GM12878 (cell line): ENCODE measurements around the gene LIX1. TPM values are rescaled to one million over a fixed set of nuclear protein-coding genes. Genes with fewer than 3 reads are reported as not detected.

Experiments used
- ATAC-seq: fragments of 200-7000 bp; cut with Tn5 transposase; 3 replicates; pipeline ENCODE4 v1.9.1; 2020; ENCODE audit warnings: mild to moderate bottlenecking, moderate library complexity
- BruUV-seq: library from RNA; stranded (reverse); fragments of 400-500 nt; replicated peaks from 2 replicates; lab custom pipeline; 2021; lab: Mats Ljungman, UMichigan
- CTCF ChIA-PET: fragments of 300-600 bp; sonication (Branson Sonifier 250); formaldehyde crosslinking; extraction: SDS; loops from one replicate; lab custom pipeline; 2021; ENCODE audit warnings: inconsistent platforms; lab: Yijun Ruan, JAX
- POLR2A ChIA-PET: fragments of 350-600 bp; formaldehyde crosslinking; extraction: SDS; loops from one replicate; lab custom pipeline; 2021; ENCODE audit warnings: inconsistent platforms; lab: Charles Lee
- RAD21 ChIA-PET: fragments of 300-600 bp; sonication (Branson Sonifier 250); formaldehyde crosslinking; loops from one replicate; lab custom pipeline; 2023; ENCODE audit warnings: antibody characterized with exemption; ENCODE audit not compliant: unreplicated experiment; lab: Charles Lee
- SMC1A ChIA-PET: fragments of 300-600 bp; sonication (Branson Sonifier 250); formaldehyde crosslinking; loops from one replicate; lab custom pipeline; 2023; ENCODE audit not compliant: unreplicated experiment, uncharacterized antibody; lab: Charles Lee
- DNase-seq: peaks from one replicate; pipeline ENCODE4 v3.0.0-alpha.2; 2011; ENCODE audit warnings: low read depth, low spot score
- FAIRE-seq: peaks from 3 replicates; lab custom pipeline; 2011; peaks lifted over from hg19 to GRCh38; lab: Jason Lieb, UNC
- H2AFZ ChIP-seq: 2 replicates; pipeline ENCODE4 v1.6.0; 2011; ENCODE audit warnings: low read depth, low read length, control low read depth; ENCODE audit not compliant: control insufficient read depth
- H3K27ac ChIP-seq: 2 replicates; pipeline ENCODE4 v1.5.1; 2011; ENCODE audit warnings: control low read depth; ENCODE audit not compliant: control insufficient read depth, insufficient read depth
- H3K27me3 ChIP-seq, 2 experiments: replicated peaks in 1 of 2; 2 replicates each; pipeline versions ENCODE4 v1.6.0 to v1.6.1; 2011; ENCODE audit warnings: low read length in 1 of 2; ENCODE audit not compliant: control insufficient read depth in 2 of 2, insufficient read depth in 2 of 2
- H3K36me3 ChIP-seq, 2 experiments: 2 replicates each; pipeline ENCODE4 v1.5.1; 2011; ENCODE audit warnings: low read length in 1 of 2; ENCODE audit not compliant: control insufficient read depth in 2 of 2, insufficient read depth in 2 of 2
- H3K4me1 ChIP-seq: 2 replicates; pipeline ENCODE4 v1.6.1; 2011; ENCODE audit warnings: mild to moderate bottlenecking, low read length, moderate library complexity, mixed read lengths; ENCODE audit not compliant: control insufficient read depth, insufficient read depth
- H3K4me2 ChIP-seq: 2 replicates; pipeline ENCODE4 v1.6.0; 2011; ENCODE audit warnings: control low read depth; ENCODE audit not compliant: control insufficient read depth, insufficient read depth
- H3K4me3 ChIP-seq: fragments of 200-600 bp; sonication (generic); 2 replicates; pipeline ENCODE4 v1.5.1; 2016
- H3K79me2 ChIP-seq: 2 replicates; pipeline ENCODE4 v1.6.0; 2011; ENCODE audit warnings: low read length; ENCODE audit not compliant: control insufficient read depth, insufficient read depth
- H3K9ac ChIP-seq: 2 replicates; pipeline ENCODE4 v1.8.0; 2011; ENCODE audit warnings: low read length, control low read depth, mixed read lengths; ENCODE audit not compliant: control insufficient read depth, insufficient read depth
- H3K9me3 ChIP-seq: replicated peaks from 3 replicates; pipeline ENCODE4 v1.5.1; 2011; ENCODE audit warnings: mild to moderate bottlenecking, low read length; ENCODE audit not compliant: control insufficient read depth, insufficient read depth
- H4K20me1 ChIP-seq: 2 replicates; pipeline ENCODE4 v1.6.0; 2011; ENCODE audit not compliant: control insufficient read depth, insufficient read depth
- ASH2L ChIP-seq: fragments of 300-600, 200-600 bp; sonication (generic); IDR thresholded peaks from 2 replicates; pipeline ENCODE4 v1.6.1; 2017; ENCODE audit warnings: low read depth, mild to moderate bottlenecking, borderline replicate concordance
- BRCA1 ChIP-seq: IDR thresholded peaks from 2 replicates; pipeline ENCODE4 v1.6.1; 2011; ENCODE audit warnings: low read depth, low read length, improper control_type of control experiment
- CHD4 ChIP-seq: fragments of 200-600 bp; sonication (generic); IDR thresholded peaks from 2 replicates; pipeline ENCODE4 v1.6.1; 2016; ENCODE audit warnings: mild to moderate bottlenecking
- MEF2B ChIP-seq: fragments of 450-650 bp; IDR thresholded peaks from 2 replicates; pipeline ENCODE4 v1.6.1; 2018; ENCODE audit warnings: mild to moderate bottlenecking, moderate library complexity; ENCODE audit not compliant: partially characterized antibody, poor library complexity, severe bottlenecking
- MTA3 ChIP-seq: IDR thresholded peaks from 2 replicates; pipeline ENCODE4 v1.6.1; 2012; ENCODE audit warnings: low read length, inconsistent platforms, borderline replicate concordance
- NFIC ChIP-seq: IDR thresholded peaks from 2 replicates; pipeline ENCODE4 v1.6.1; 2012; ENCODE audit warnings: low read depth, mild to moderate bottlenecking, inconsistent platforms, low read length, moderate library complexity
- NFYA ChIP-seq: IDR thresholded peaks from 2 replicates; pipeline ENCODE4 v1.6.1; 2011; ENCODE audit warnings: low read depth, mild to moderate bottlenecking, low read length, improper control_type of control experiment, borderline replicate concordance
- POLR2AphosphoS5 ChIP-seq: IDR thresholded peaks from 2 replicates; pipeline ENCODE4 v1.6.1; 2011; ENCODE audit warnings: mild to moderate bottlenecking, low read length, inconsistent platforms
- RB1 ChIP-seq: fragments of 450-650 bp; formaldehyde crosslinking; IDR thresholded peaks from 2 replicates; pipeline ENCODE4 v1.6.1; 2017; ENCODE audit warnings: mild to moderate bottlenecking, borderline replicate concordance
- RBBP5 ChIP-seq: fragments of 200-600 bp; sonication (generic); conservative IDR thresholded peaks from 2 replicates; pipeline ENCODE4 v1.6.1; 2016
- SIN3A ChIP-seq: IDR thresholded peaks from 2 replicates; pipeline ENCODE4 v1.6.1; 2012; ENCODE audit warnings: low read depth, low read length, improper control_type of control experiment
- SREBF1 ChIP-seq: IDR thresholded peaks from 2 replicates; pipeline ENCODE4 v1.6.1; 2012; ENCODE audit warnings: mild to moderate bottlenecking, low read length
- ZNF274 ChIP-seq: IDR thresholded peaks from one replicate; pipeline ENCODE4 v1.8.0; 2011; ENCODE audit not compliant: insufficient read length, insufficient read depth
- ZNF622 ChIP-seq: fragments of 450-650 bp; IDR thresholded peaks from 2 replicates; pipeline ENCODE4 v1.6.1; 2017; ENCODE audit warnings: mild to moderate bottlenecking, inconsistent platforms
- WGBS: methylation state at CpG from one replicate; pipeline ENCODE4 v1.1.6; 2016; ENCODE audit warnings: low lambda C conversion rate; ENCODE audit not compliant: insufficient replicate concordance, insufficient coverage; ENCODE audit errors: missing lambda C conversion rate; 5-methylcytosine and 5-hydroxymethylcytosine counted together
- in situ Hi-C: fragments of 300-500 bp; cut with MboI; formaldehyde crosslinking; loops from 9 replicates; pipeline ENCODE4 v1.14.3; 2018; ENCODE audit warnings: mixed read lengths
- intact Hi-C: fragments of 100-400 bp; cut with micrococcal nuclease; formaldehyde crosslinking; loops from one replicate; pipeline ENCODE4 v1.14.2; 2022; ENCODE audit not compliant: unreplicated experiment
- polyA plus RNA-seq, 11 experiments: library from polyadenylated mRNA; depleted of rRNA in 4 of 11; unstranded in 6 of 11; stranded (reverse) in 5 of 11; fragments of >200 nt; fragmentation: Nextera tagmentation in 4 of 11; fragmentation: Illumina TruSeq in 1 of 11; extraction: Ambion mirVana in 4 of 11; extraction: Trizol in 1 of 11; gene quantifications; 1 replicate in 1 of 11; 2 replicates in 10 of 11; pipeline versions ENCODE4 v1.2.1 to v1.2.3, GENCODE V29; 2011 to 2016; ENCODE audit warnings: inconsistent platforms in 2 of 11, missing spikeins in 2 of 11, low read depth in 1 of 11
- total RNA-seq, 4 experiments: library from RNA; depleted of rRNA in 3 of 4; stranded (reverse); fragments of >200 nt in 3 of 4; fragmentation: Illumina TruSeq in 1 of 4; extraction: Trizol in 1 of 4; gene quantifications; 2 replicates each; pipeline versions ENCODE4 v1.2.1 to v1.2.3, GENCODE V29; 2013 to 2021
- TF ChIP-seq, protein P1 (sequence below): fragments of 450-650 bp; IDR thresholded peaks from 2 replicates; pipeline ENCODE4 v1.6.1; 2017; ENCODE audit warnings: mild to moderate bottlenecking

The LIX1 gene
- total and polyA plus RNA-seq, 10 of the 15 experiments (the other 5 are each of a cell fraction or from before 2014, with no cell fraction given) = 0.02 to 0.07 (median 0.04) TPM; not detected in 5

DNA sequence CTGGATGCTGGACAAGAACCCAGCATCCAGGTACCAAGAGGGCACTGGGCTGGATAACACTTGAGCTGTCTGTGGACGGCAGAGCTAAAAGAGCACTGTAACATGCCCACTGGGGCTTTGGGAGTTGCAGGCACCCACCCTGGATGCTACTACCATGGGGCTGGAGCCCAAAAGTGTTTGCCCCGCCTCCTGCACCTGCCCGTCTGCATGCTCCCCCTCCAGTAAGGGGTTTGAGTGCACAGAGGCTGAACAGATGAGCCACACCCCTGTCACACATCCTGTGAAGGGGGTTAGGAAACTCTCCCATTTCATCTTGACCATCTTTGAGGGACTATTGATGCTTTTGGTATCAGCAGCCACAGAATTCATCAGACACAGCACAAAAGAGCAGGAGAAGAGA, 69.0 kb downstream of the LIX1 start:
- ATAC-seq (no peak), DNase-seq (no peak), FAIRE-seq (no peak)
- ChIA-PET RAD21 (no interaction called here), CTCF (no interaction called here), SMC1A (no interaction called here), POLR2A (no interaction called here)
- Histone ChIP-seq H3K27me3 (no peaks in the 10 kb centered on the region), H3K27ac (no peak overlapping the region), H3K9me3 (no peaks in the 10 kb centered on the region), H3K4me2 (no peak overlapping the region), H3K4me3 (no peak overlapping the region), H4K20me1 (no peaks in the 10 kb centered on the region), H3K9ac (no peak overlapping the region), H3K4me1 (no peaks in the 10 kb centered on the region), H2AFZ (no peak overlapping the region), H3K36me3 (no peaks in the 10 kb centered on the region), H3K79me2 (no peaks in the 10 kb centered on the region)
- WGBS = 49% methylated on average over 3 of the region's 3 CpGs
- BruUV-seq = no TSS peak
- intact Hi-C loops = no loop called here
- TF ChIP-seq RBBP5 = no peak
- TF ChIP-seq ZNF622 = no peak
- no peak for TF ChIP-seq SIN3A
- no peak for TF ChIP-seq ASH2L
- in situ Hi-C loops = no loop called here

DNA sequence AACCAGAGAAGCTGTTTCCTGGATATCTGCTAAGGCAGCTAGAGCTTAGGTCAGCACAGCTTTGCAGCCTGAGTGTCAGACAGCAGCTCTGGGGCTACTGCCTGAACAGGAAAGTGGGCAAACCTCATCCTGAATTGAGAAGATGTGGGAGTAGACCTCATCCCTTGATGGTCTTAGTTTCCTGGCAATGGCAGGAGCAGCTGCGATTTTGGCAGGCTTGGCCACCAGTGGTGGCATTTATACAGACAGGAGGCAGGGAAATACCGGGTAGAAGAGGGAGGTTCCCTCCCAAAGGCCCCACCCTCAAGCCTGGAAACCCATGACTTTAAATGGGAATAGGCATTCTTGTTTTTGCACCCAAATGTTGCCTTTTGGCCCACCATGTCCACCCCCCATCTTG, 69.7 kb downstream of the LIX1 start:
- no TSS peak for BruUV-seq
- FAIRE-seq (no peak), ATAC-seq (no peak)
- in situ Hi-C loops = no loop called here
- 44% methylated on average over 2 of the region's 2 CpGs for WGBS
- Histone ChIP-seq H3K4me2 (no peak overlapping the region), H3K9me3 (no peaks in the 10 kb centered on the region), H3K79me2 (no peaks in the 10 kb centered on the region), H3K27me3 (no peaks in the 10 kb centered on the region), H4K20me1 (no peaks in the 10 kb centered on the region)
- RAD21 ChIA-PET = no interaction called here
- no peak for TF ChIP-seq MTA3
- no peak for TF ChIP-seq BRCA1
- no peak for TF ChIP-seq MEF2B
- TF ChIP-seq ZNF274 = no peak
- TF ChIP-seq CHD4 = no peak
- TF ChIP-seq NFIC = no peak
- no peak for TF ChIP-seq SREBF1
- no peak for TF ChIP-seq RB1
- TF ChIP-seq NFYA = no peak
- TF ChIP-seq, protein P1, sequence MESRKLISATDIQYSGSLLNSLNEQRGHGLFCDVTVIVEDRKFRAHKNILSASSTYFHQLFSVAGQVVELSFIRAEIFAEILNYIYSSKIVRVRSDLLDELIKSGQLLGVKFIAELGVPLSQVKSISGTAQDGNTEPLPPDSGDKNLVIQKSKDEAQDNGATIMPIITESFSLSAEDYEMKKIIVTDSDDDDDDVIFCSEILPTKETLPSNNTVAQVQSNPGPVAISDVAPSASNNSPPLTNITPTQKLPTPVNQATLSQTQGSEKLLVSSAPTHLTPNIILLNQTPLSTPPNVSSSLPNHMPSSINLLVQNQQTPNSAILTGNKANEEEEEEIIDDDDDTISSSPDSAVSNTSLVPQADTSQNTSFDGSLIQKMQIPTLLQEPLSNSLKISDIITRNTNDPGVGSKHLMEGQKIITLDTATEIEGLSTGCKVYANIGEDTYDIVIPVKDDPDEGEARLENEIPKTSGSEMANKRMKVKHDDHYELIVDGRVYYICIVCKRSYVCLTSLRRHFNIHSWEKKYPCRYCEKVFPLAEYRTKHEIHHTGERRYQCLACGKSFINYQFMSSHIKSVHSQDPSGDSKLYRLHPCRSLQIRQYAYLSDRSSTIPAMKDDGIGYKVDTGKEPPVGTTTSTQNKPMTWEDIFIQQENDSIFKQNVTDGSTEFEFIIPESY = no peak
- TF ChIP-seq POLR2AphosphoS5 = no peak
- TF ChIP-seq ASH2L = no peak
- TF ChIP-seq, all 136 proteins: peak for 0
- CTCF ChIA-PET = interaction anchor here (1.2 kb wide), 1 partner anchor 70 kb away, joined by 3 read pairs; the partner anchor contains the start of gene LIX1
- Histone ChIP-seq H3K36me3 (no peaks in the 10 kb centered on the region), H3K4me1 (no peaks in the 10 kb centered on the region), H3K9ac (no peak overlapping the region), H3K27ac (no peak overlapping the region), H2AFZ (no peak overlapping the region), H3K4me3 (no peak overlapping the region)
- intact Hi-C loops = no loop called here
- SMC1A ChIA-PET = no interaction called here
- POLR2A ChIA-PET = no interaction called here
- no peak for DNase-seq
